Measurements from ENCODE around the gene KRT2.

The KRT2 gene

DNA sequence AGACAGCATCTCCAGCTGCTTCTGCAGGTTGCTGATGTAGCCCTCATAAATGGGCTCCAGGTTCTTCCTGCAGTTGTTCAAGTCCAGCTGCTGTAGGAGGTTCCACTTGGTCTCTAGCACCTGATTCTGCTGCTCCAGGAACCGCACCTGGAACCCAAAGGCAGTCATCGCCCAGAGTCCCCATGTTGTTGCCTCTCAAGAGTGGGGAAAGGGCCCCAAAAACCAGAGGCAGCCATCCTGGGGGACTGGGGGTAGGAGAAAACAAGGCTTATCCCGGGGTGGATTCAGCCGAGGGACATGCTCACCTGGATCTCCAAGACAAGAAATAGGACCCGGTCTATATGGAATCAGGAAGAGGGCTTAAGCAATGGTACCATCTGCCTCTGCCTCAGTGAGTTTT is 53.0 kb downstream of the KRT2 start:
- H3K4me3 ChIP-seq (ENCODE audit: low read depth, low read length) = no peak overlapping the region
- no peak for DNase-seq (ENCODE audit: low read depth)
- TF ChIP-seq, protein P1, sequence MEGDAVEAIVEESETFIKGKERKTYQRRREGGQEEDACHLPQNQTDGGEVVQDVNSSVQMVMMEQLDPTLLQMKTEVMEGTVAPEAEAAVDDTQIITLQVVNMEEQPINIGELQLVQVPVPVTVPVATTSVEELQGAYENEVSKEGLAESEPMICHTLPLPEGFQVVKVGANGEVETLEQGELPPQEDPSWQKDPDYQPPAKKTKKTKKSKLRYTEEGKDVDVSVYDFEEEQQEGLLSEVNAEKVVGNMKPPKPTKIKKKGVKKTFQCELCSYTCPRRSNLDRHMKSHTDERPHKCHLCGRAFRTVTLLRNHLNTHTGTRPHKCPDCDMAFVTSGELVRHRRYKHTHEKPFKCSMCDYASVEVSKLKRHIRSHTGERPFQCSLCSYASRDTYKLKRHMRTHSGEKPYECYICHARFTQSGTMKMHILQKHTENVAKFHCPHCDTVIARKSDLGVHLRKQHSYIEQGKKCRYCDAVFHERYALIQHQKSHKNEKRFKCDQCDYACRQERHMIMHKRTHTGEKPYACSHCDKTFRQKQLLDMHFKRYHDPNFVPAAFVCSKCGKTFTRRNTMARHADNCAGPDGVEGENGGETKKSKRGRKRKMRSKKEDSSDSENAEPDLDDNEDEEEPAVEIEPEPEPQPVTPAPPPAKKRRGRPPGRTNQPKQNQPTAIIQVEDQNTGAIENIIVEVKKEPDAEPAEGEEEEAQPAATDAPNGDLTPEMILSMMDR (conservative IDR thresholded peaks at IDR 0.05; ENCODE audit: low read depth, low read length) = no peak
